HEK293T (cell line): Measurements from ENCODE around the gene WIPF3.

ENCODE experiments used
- ARNT ChIP-seq: fragments of 450-650 bp; IDR thresholded peaks from 2 replicates; pipeline ENCODE4 v1.6.1; 2017; ENCODE audit warnings: mild to moderate bottlenecking
- BHLHE40 ChIP-seq: fragments of 450-650 bp; IDR thresholded peaks from 2 replicates; pipeline ENCODE4 v1.6.1; 2016; ENCODE audit warnings: mild to moderate bottlenecking, moderate library complexity, borderline replicate concordance
- CTBP1 ChIP-seq: fragments of 450-650 bp; IDR thresholded peaks from 2 replicates; pipeline ENCODE4 v1.6.1; 2016; ENCODE audit warnings: borderline replicate concordance
- FOXA1 ChIP-seq: fragments of 450-650 bp; IDR thresholded peaks from 2 replicates; pipeline ENCODE4 v1.6.1; 2016; ENCODE audit warnings: mild to moderate bottlenecking
- HDGF ChIP-seq: fragments of 450-650 bp; IDR thresholded peaks from 2 replicates; pipeline ENCODE4 v1.6.1; 2017; ENCODE audit warnings: antibody characterized with exemption, borderline replicate concordance
- L3MBTL2 ChIP-seq: fragments of 450-650 bp; conservative IDR thresholded peaks from 2 replicates; pipeline ENCODE4 v1.6.1; 2016; ENCODE audit warnings: mild to moderate bottlenecking
- NFRKB ChIP-seq: fragments of 450-650 bp; IDR thresholded peaks from 2 replicates; pipeline ENCODE4 v1.6.1; 2016; ENCODE audit warnings: mild to moderate bottlenecking, moderate library complexity
- SP1 ChIP-seq: fragments of 450-650 bp; IDR thresholded peaks from 2 replicates; pipeline ENCODE4 v1.6.1; 2017
- SUZ12 ChIP-seq: fragments of 450-650 bp; IDR thresholded peaks from 2 replicates; pipeline ENCODE4 v1.6.1; 2016; ENCODE audit warnings: mild to moderate bottlenecking
- ZNF384 ChIP-seq: fragments of 450-650 bp; IDR thresholded peaks from 2 replicates; pipeline ENCODE4 v1.6.1; 2016

- TF ChIP-seq BHLHE40 (no peak), FOXA1 (no peak), ARNT (no peak), SP1 (no peak), ZNF384 (no peak), CTBP1 (no peak), SUZ12 (no peak), HDGF (no peak), NFRKB (no peak), L3MBTL2 (no peak)
Measured at GRCh38 chr7:29895559-29895958, 89.3 kb downstream of the WIPF3 start.
